OCI-LY1 (cell line): ENCODE results near the gene ARAP1.
"Not testable (repeated sequence)": the region's sequence is repeated elsewhere in the genome, so short reads cannot be mapped to it uniquely, and the experiment has no call there.

Source experiments
- H2AFZ ChIP-seq: fragments of 200-600 bp; sonication (generic), shearing (Covaris generic); 2 replicates; pipeline ENCODE4 v1.6.0; 2014; ENCODE audit warnings: antibody characterized with exemption, mild to moderate bottlenecking, low read length
- H3F3A ChIP-seq: fragments of 200-600 bp; sonication (generic), shearing (Covaris generic); 2 replicates; pipeline ENCODE4 v1.6.0; 2014; ENCODE audit warnings: mild to moderate bottlenecking, antibody characterized with exemption, low read length, moderate library complexity; ENCODE audit not compliant: insufficient read depth
- H3K27ac ChIP-seq: fragments of 200-600 bp; sonication (generic); 2 replicates; pipeline ENCODE4 v1.5.1; 2014; ENCODE audit warnings: low read length, mixed run types, mild to moderate bottlenecking, low read depth; ENCODE audit not compliant: poor library complexity, severe bottlenecking
- H3K27me3 ChIP-seq: fragments of 200-600 bp; sonication (generic); 2 replicates; pipeline ENCODE4 v1.6.0; 2014; ENCODE audit warnings: antibody characterized with exemption, mild to moderate bottlenecking, low read length, moderate library complexity; ENCODE audit not compliant: insufficient read depth
- H3K36me3 ChIP-seq: fragments of 200-600 bp; sonication (generic); 2 replicates; pipeline ENCODE4 v1.6.1; 2014; ENCODE audit warnings: mild to moderate bottlenecking, antibody characterized with exemption, low read length, moderate library complexity, mixed read lengths; ENCODE audit not compliant: insufficient read depth
- H3K4me1 ChIP-seq: fragments of 200-600 bp; sonication (generic); 2 replicates; pipeline ENCODE4 v1.5.1; 2014; ENCODE audit warnings: mild to moderate bottlenecking, low read length, moderate library complexity; ENCODE audit not compliant: insufficient read depth, severe bottlenecking
- H3K4me2 ChIP-seq: fragments of 200-600 bp; sonication (generic), shearing (Covaris generic); 2 replicates; pipeline ENCODE4 v1.6.1; 2014; ENCODE audit warnings: low read length
- H3K4me3 ChIP-seq: fragments of 200-600 bp; sonication (generic); 2 replicates; pipeline ENCODE4 v1.5.1; 2014; ENCODE audit warnings: low read length, low read depth, mild to moderate bottlenecking, mixed read lengths; ENCODE audit not compliant: poor library complexity, severe bottlenecking
- H3K79me2 ChIP-seq: fragments of 200-600 bp; shearing (Covaris generic); 2 replicates; pipeline ENCODE4 v1.6.1; 2016; ENCODE audit warnings: mixed run types, low read length, mixed read lengths; ENCODE audit not compliant: insufficient read depth
- H3K9ac ChIP-seq: fragments of 200-600 bp; sonication (generic), shearing (Covaris generic); 2 replicates; pipeline ENCODE4 v1.6.1; 2014; ENCODE audit warnings: mild to moderate bottlenecking, low read length, mixed read lengths
- H3K9me2 ChIP-seq: fragments of 200-600 bp; sonication (generic), shearing (Covaris generic); 2 replicates; pipeline ENCODE4 v1.6.1; 2014; ENCODE audit warnings: low read depth, mild to moderate bottlenecking, low read length, mixed read lengths
- H3K9me3 ChIP-seq: fragments of 200-600 bp; shearing (Covaris generic); 2 replicates; pipeline ENCODE4 v1.6.1; 2014; ENCODE audit warnings: low read length, mixed read lengths
- H4K20me1 ChIP-seq: fragments of 200-600 bp; sonication (generic), shearing (Covaris generic); 2 replicates; pipeline ENCODE4 v1.6.0; 2016; ENCODE audit warnings: mild to moderate bottlenecking, low read length; ENCODE audit not compliant: insufficient read depth
- CTCF ChIP-seq: fragments of 200-600 bp; sonication (generic), shearing (Covaris generic); IDR thresholded peaks from 2 replicates; pipeline ENCODE4 v1.5.1; 2017; ENCODE audit warnings: mild to moderate bottlenecking, antibody characterized with exemption, low read length, moderate library complexity, mixed read lengths
- EZH2 ChIP-seq: fragments of 200-600 bp; sonication (generic), shearing (Covaris generic); IDR thresholded peaks from 2 replicates; pipeline ENCODE4 v1.8.0; 2017; ENCODE audit warnings: borderline replicate concordance, mixed run types, mild to moderate bottlenecking, antibody characterized with exemption, low read length, moderate library complexity, mixed read lengths

Gene ARAP1

DNA sequence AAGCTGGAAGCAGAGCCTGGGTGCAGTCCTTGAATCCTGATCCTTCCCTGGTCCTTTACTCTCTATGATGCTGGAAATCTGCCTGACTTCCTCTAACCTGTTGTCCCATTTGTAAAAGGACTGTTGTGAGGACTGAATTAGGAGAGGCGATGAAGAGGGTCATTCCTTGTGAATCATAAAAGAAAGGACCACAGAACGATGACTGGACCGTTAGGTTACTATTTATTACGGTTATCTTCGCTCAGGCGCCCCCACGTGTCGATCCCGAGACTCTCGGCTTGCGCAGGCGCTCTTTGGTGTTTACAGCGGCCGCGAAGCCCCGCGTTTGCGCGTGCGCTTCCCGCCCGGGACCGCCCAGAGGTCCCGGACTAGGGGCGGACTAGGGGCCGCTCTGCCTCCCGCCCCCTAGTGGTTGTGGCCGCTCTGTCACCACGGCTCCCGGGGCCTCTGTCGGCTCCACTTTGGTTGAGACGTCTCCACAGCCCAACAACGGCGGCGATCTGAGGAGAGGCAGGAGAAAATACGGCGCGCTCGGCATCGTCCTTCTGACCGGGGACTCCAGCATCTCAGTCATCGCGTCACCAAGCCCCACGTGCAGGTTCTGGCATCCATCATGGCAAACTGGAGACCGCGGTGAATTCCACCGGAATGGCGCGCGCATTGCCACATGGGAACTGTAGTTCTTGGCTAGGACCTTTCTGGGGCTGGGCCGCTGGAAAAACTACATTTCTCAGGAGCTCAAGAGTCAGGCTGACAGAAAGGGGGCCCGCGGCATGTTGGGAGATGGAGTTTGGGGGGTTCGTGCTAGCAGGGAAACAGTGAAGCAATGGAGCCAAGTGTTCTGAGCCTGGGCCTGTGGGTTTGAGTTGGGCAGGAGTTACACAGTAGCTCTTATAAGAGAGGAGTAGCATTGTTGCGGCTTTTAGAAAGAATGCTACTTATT lies 41.5 kb upstream of the ARAP1 start, which contains the start of gene STARD10:
STARD10 (minus strand) TSS at position 623 of the 943 bp plus-strand sequence. CDS start 12,866 bp downstream, outside the sequence.
- H3K4me3 ChIP-seq, result peak within 1 kb of the TSS; percentile 68

GRCh38 chr11:72793076-72793424 lies 40.8 kb upstream of the ARAP1 start:
- H3K4me3 ChIP-seq, result peak overlapping the region; percentile 68
- no peaks in the 10 kb centered on the region for H3K27me3 ChIP-seq
- H3K9ac ChIP-seq, result peak overlapping the region; percentile 39; the same call in 1 of the 2 replicates
- peak overlapping the region; percentile 65 for H3K4me2 ChIP-seq
- TF ChIP-seq CTCF (no peak), EZH2 (no peak)
- no peaks in the 10 kb centered on the region for H4K20me1 ChIP-seq
- H3K36me3 ChIP-seq, result no peaks in the 10 kb centered on the region
- no peaks in the 10 kb centered on the region for H3K9me2 ChIP-seq
- H3K4me1 ChIP-seq, result peaks cover 32% of the 10 kb centered on the region
- H3K27ac ChIP-seq, result peak overlapping the region; percentile 56
- H3K9me3 ChIP-seq, result no peaks in the 10 kb centered on the region
- H3F3A ChIP-seq, result no peaks in the 10 kb centered on the region
- H2AFZ ChIP-seq, result no peak overlapping the region
- no peaks in the 10 kb centered on the region for H3K79me2 ChIP-seq

More for the DNA sequence above, 41.5 kb upstream of the ARAP1 start, which contains the start of gene STARD10:
- Histone ChIP-seq H3K9me2 (no peaks in the 10 kb centered on the region), H3K4me1 (peaks cover 38% of the 10 kb centered on the region), H3K4me2 (peak within 1 kb of the TSS; percentile 65), H3K27me3 (no peaks in the 10 kb centered on the region), H3K9ac (peak within 1 kb of the TSS; percentile 71), H3K36me3 (no peaks in the 10 kb centered on the region), H4K20me1 (no peaks in the 10 kb centered on the region), H3K27ac (peak within 1 kb of the TSS; percentile 87), H3F3A (no peaks in the 10 kb centered on the region), H3K79me2 (no peaks in the 10 kb centered on the region), H3K9me3 (no peaks in the 10 kb centered on the region), H2AFZ (no peak within 1 kb of the TSS)
- TF ChIP-seq CTCF, result peak; percentile 99
- TF ChIP-seq EZH2, result no peak

DNA sequence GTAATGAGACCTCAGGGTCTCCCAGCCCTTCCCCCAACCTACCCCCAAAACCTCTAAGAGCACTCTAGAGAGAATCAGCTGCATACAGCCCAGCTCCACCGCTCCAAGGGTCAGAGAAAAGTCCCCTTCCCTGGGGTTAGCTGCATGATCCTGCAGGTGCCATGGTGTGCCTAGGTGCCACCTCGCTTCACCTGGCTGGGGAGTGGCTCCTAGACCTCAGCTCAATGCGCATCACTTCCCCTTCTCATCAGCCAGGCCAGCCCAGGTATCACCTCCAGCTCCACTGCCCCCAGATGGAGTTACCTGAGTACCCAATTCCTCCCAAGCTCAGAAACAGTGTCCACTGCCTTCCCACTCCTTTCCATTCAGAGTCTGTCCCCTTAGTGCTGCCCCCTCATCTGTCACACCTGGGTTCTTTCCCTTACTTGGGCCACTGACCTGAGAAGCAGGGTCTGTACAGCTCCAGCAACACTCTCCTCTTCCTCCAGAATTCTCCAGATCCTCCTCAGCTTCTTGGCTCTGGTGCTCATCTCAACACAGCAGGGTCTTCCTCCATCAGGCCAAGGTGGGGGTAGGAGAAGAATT lies 40.3 kb upstream of the ARAP1 start:
- TF ChIP-seq EZH2 (no peak), CTCF (no peak)
- Histone ChIP-seq H3K27me3 (no peaks in the 10 kb centered on the region), H3K27ac (peak overlapping the region; percentile 56), H3F3A (no peaks in the 10 kb centered on the region), H3K36me3 (no peaks in the 10 kb centered on the region), H3K4me1 (peaks cover 35% of the 10 kb centered on the region), H3K4me3 (peak overlapping the region; percentile 68), H3K9me2 (no peaks in the 10 kb centered on the region), H2AFZ (no peak overlapping the region), H4K20me1 (no peaks in the 10 kb centered on the region), H3K9me3 (no peaks in the 10 kb centered on the region), H3K9ac (peak overlapping the region; percentile 39; the same call in 1 of the 2 replicates), H3K79me2 (no peaks in the 10 kb centered on the region), H3K4me2 (peak overlapping the region; percentile 65)

DNA sequence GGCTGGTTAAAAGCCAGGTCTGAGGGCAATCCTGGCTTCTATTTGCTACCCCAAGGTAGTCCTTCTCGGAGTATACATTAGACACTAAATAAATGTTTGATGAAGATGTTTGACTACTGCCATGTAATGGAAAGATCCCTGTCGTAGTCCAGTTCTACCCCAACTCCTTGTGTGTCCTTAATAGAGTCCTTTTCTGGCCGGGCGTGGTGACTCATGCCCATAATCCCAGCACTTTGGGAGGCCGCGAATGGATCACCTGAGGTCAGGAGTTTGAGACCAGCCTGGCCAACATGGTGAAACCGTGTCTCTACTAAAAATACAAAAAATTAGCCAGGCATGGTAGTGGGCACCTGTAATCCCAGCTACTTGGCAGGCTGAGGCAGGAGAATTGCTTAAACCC lies 39.0 kb upstream of the ARAP1 start:
- not testable (repeated sequence) for H3K4me2 ChIP-seq, H4K20me1 ChIP-seq, H3K4me3 ChIP-seq, H3K36me3 ChIP-seq, H3K27ac ChIP-seq, H3K9ac ChIP-seq, H3F3A ChIP-seq, H3K9me2 ChIP-seq, H3K9me3 ChIP-seq, H2AFZ ChIP-seq, H3K79me2 ChIP-seq, H3K27me3 ChIP-seq
- peaks cover 40% of the 10 kb centered on the region for H3K4me1 ChIP-seq
